HL-60/S4 treated with phorbol 12-myristate 13-acetate at 8.2 ng/mL for 4 days and 3 days (cell line): Measurements from ENCODE around the gene HTT.
"Not testable (repeated sequence)": the region's sequence is repeated elsewhere in the genome, so short reads cannot be mapped to it uniquely, and the experiment has no call there.

ENCODE experiments used
- in situ Hi-C: fragments of 300-500 bp; cut with MboI; formaldehyde crosslinking; loops from 2 replicates; pipeline ENCODE4 v1.15.0; 2022; ENCODE audit warnings: low sequenced_read_pairs

Gene HTT

GRCh38 chr4:3044870-3045819 lies 29.3 kb upstream of the HTT start:
- in situ Hi-C loops = no loop called here

GRCh38 chr4:3046162-3046561 lies 28.3 kb upstream of the HTT start:
- in situ Hi-C loops = no loop called here

GRCh38 chr4:3046623-3047022 lies 27.9 kb upstream of the HTT start:
- in situ Hi-C loops = no loop called here

- in situ Hi-C loops = no loop called here
Observed at GRCh38 chr4:3047464-3048286, 26.8 kb upstream of the HTT start.

- in situ Hi-C loops = not testable (repeated sequence)
Observed at GRCh38 chr4:3051141-3051897, 23.2 kb upstream of the HTT start.

- in situ Hi-C loops = no loop called here
Observed at GRCh38 chr4:3054169-3054759, 20.2 kb upstream of the HTT start.

- in situ Hi-C loops = no loop called here
Observed at GRCh38 chr4:3059943-3060342, 14.5 kb upstream of the HTT start.

GRCh38 chr4:3060946-3061345 lies 13.5 kb upstream of the HTT start:
- in situ Hi-C loops = no loop called here

GRCh38 chr4:3062471-3062870 lies 12.0 kb upstream of the HTT start:
- in situ Hi-C loops = no loop called here

GRCh38 chr4:3065551-3065950 lies 8.9 kb upstream of the HTT start:
- in situ Hi-C loops = no loop called here

- in situ Hi-C loops = no loop called here
Observed at GRCh38 chr4:3066836-3067400, 7.6 kb upstream of the HTT start.

GRCh38 chr4:3067473-3068001 lies 6.9 kb upstream of the HTT start:
- in situ Hi-C loops = no loop called here

- in situ Hi-C loops = no loop called here
Observed at GRCh38 chr4:3069661-3070199, 4.8 kb upstream of the HTT start.

- in situ Hi-C loops = no loop called here
Observed at GRCh38 chr4:3070709-3071500, 3.6 kb upstream of the HTT start.

GRCh38 chr4:3071811-3072210 lies 2.7 kb upstream of the HTT start:
- in situ Hi-C loops = no loop called here

GRCh38 chr4:3073158-3074077 lies 1.1 kb upstream of the HTT start:
- in situ Hi-C loops = no loop called here

- in situ Hi-C loops = no loop called here
Observed at GRCh38 chr4:3074846-3075651, 568 bp downstream of the HTT start.
